ENCODE data around the gene NTN1. TPM values are rescaled to one million over a fixed set of nuclear protein-coding genes. Genes with fewer than 3 reads are reported as not detected.
A peak's percentile ranks its signal among the peaks of the same experiment; 100 is the strongest.

The NTN1 gene
- total RNA-seq, 1 donor from 2014 or later = 29.6 TPM

DNA sequence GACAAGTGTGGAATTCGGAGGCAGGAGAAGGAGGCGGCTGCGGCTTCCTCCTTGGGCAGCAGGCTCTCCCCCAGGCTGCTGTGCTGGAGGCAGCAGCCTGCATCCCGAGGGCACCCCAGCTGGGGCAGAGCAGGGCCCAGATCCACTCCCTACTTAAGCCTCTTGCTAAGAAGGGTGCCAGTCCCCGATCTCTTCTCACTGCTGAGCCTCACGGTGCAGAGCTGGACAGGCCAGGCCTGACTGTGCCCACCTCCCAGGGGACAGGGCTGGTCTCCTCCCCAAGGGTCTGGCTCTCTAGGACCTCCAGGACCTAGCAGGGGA, 210.8 kb downstream of the NTN1 start:
- H3K9me3 ChIP-seq = no peaks in the 10 kb centered on the region
- intact Hi-C loops (cut with DNase I) = no loop called here
- no peaks in the 10 kb centered on the region for H3K27me3 ChIP-seq
- no peak for DNase-seq (ENCODE audit: low spot score in 2 of 2)
- no peak overlapping the region for H3K4me3 ChIP-seq
- H3K36me3 ChIP-seq = no peaks in the 10 kb centered on the region
- TF ChIP-seq, protein P1, sequence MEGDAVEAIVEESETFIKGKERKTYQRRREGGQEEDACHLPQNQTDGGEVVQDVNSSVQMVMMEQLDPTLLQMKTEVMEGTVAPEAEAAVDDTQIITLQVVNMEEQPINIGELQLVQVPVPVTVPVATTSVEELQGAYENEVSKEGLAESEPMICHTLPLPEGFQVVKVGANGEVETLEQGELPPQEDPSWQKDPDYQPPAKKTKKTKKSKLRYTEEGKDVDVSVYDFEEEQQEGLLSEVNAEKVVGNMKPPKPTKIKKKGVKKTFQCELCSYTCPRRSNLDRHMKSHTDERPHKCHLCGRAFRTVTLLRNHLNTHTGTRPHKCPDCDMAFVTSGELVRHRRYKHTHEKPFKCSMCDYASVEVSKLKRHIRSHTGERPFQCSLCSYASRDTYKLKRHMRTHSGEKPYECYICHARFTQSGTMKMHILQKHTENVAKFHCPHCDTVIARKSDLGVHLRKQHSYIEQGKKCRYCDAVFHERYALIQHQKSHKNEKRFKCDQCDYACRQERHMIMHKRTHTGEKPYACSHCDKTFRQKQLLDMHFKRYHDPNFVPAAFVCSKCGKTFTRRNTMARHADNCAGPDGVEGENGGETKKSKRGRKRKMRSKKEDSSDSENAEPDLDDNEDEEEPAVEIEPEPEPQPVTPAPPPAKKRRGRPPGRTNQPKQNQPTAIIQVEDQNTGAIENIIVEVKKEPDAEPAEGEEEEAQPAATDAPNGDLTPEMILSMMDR (IDR thresholded peaks at IDR 0.05) = no peak
- H3K4me1 ChIP-seq = peaks cover 4 to 17% of the 10 kb centered on the region in 2 donors
- H3K27ac ChIP-seq = peak overlapping the region in 1 of 2 donors; percentile 22

- Histone ChIP-seq H3K9me3 (no peaks in the 10 kb centered on the region), H3K27ac (peak overlapping the region in 1 of 2 donors; percentile 22), H3K4me3 (no peak overlapping the region), H3K27me3 (no peaks in the 10 kb centered on the region), H3K4me1 (peaks cover 4 to 17% of the 10 kb centered on the region in 2 donors), H3K36me3 (no peaks in the 10 kb centered on the region)
- DNase-seq (ENCODE audit: low spot score in 2 of 2) = no peak
- intact Hi-C loops (cut with DNase I) = no loop called here
- TF ChIP-seq, protein P1 (IDR thresholded peaks at IDR 0.05) = no peak
Measured at GRCh38 chr17:9232591-9233270, 211.4 kb downstream of the NTN1 start.

GRCh38 chr17:9233271-9233599, 211.9 kb downstream of the NTN1 start:
- TF ChIP-seq, protein P1 (IDR thresholded peaks at IDR 0.05) = no peak
- no peak overlapping the region for H3K4me3 ChIP-seq
- H3K9me3 ChIP-seq = no peaks in the 10 kb centered on the region
- no peaks in the 10 kb centered on the region for H3K27me3 ChIP-seq
- no peaks in the 10 kb centered on the region for H3K36me3 ChIP-seq
- DNase-seq (ENCODE audit: low spot score in 2 of 2) = no peak
- intact Hi-C loops (cut with DNase I) = no loop called here
- peak overlapping the region in 1 of 2 donors; percentile 22 for H3K27ac ChIP-seq
- peaks cover 0 to 17% of the 10 kb centered on the region in 2 donors for H3K4me1 ChIP-seq

- Histone ChIP-seq H3K4me3 (no peak overlapping the region), H3K9me3 (no peaks in the 10 kb centered on the region), H3K27ac (peak overlapping the region in 1 of 2 donors; percentile 22), H3K36me3 (no peaks in the 10 kb centered on the region), H3K27me3 (no peaks in the 10 kb centered on the region), H3K4me1 (peaks cover 0 to 15% of the 10 kb centered on the region in 2 donors)
- DNase-seq (ENCODE audit: low spot score in 2 of 2) = no peak
- TF ChIP-seq, protein P1 (IDR thresholded peaks at IDR 0.05) = no peak
- intact Hi-C loops (cut with DNase I) = no loop called here
Measured at GRCh38 chr17:9233761-9234160, 212.5 kb downstream of the NTN1 start.

DNA sequence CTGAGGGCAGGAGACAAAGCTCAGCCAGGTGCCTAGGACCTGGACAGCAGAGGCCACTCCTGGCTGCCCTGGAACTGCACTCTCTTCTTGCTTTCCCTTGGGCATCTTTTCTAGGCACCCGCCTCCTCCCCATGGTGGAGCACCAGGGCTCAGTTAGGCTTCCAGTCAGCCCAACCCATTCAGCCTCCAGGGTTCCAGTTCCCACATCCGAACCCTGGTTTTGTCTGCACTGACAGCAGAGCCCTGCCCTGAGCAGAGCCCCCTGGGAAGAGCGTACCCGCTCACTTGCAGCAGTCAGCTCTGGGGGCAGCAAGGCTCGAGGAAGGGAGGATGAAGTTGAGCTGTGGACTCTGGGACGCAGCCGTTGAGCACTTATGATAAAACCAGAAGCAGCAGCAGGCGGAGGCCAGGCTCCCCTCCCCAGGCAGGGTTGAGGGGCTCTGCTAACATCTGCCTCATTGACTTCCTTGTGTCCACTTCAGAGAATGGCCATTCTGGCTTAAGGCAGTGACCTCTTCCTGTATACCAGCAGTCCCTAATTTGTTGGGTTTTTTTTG, 213.2 kb downstream of the NTN1 start:
- Histone ChIP-seq H3K36me3 (no peaks in the 10 kb centered on the region), H3K9me3 (no peaks in the 10 kb centered on the region), H3K27me3 (no peaks in the 10 kb centered on the region), H3K4me3 (no peak overlapping the region), H3K4me1 (peaks cover 4 to 17% of the 10 kb centered on the region in 2 donors), H3K27ac (no peak overlapping the region)
- TF ChIP-seq, protein P1 (IDR thresholded peaks at IDR 0.05) = no peak
- DNase-seq (ENCODE audit: low spot score in 2 of 2) = no peak
- intact Hi-C loops (cut with DNase I) = no loop called here

All from ascending aorta (tissue), 2 donors.